CD4-positive, alpha-beta T cell treated with Interleukin-12 subunit alpha and Interleukin-12 subunit beta, for 1 hour (primary cell): ENCODE data around the gene SLC9A7.
"Not testable (repeated sequence)": the region's sequence is repeated elsewhere in the genome, so short reads cannot be mapped to it uniquely, and the experiment has no call there.

ENCODE experiments used
- DNase-seq: peaks from one replicate; pipeline ENCODE4 v3.0.0-alpha.2; 2020

SLC9A7 gene

DNA sequence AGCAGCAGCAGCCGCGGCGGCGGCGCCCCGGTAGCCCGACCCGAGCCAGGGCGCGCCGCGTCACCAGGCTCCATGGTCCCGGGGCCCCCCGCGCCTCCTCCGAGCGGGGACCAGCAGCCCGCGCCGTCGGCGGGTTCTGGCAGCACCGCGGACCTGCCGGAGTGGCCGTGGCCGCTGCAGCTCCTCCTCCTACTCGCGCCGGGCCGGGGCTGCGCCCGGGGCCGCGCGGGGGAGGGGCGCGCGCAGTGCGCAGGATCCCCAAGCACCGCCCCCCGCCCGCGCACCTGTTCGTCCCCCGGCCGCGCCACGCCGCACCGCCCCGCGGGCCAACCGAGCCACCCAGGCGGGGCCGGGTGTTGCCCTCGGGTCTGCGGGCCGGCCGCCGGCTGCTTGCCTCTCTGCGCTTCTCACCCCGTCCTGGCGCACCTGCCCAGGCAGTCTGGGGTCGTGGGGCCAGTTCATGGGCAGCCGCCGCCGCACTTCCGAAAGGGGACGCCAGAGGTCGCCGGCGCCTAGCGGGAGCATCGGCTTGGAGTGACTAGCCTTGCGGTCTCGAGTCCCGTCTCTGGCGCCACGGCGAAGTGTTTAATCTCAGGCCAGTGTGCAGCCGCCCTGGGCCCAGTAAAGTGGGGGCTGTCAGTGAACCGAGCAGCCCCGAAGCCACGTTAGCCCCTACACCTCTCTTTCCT lies at the start of gene SLC9A7:
Gene SLC9A7 (minus strand): TSS at position 163 of the 689 bp plus-strand sequence. CDS start 89 bp downstream, at position 74.
- DNase-seq = peak; percentile 79

DNA sequence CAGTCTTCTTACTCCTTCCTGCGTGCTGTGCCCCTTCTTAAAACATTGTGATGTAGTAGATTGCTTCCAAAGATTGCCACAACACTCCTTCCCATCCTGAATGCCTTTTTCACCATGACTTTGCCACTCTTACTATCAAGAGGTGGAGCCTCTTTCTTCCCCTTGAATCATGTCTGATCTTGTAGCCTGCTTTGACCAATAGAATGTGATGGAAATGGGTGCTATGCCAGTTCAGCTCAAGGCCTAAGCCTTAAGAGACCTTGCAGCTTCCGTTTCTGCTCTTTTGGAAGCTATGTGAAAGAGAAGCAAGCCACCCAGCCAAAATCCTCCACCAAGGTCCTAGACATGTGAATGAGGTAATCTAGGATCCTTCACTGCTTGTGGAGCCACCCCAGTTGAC lies 46.4 kb upstream of the SLC9A7 start:
- DNase-seq = no peak

DNA sequence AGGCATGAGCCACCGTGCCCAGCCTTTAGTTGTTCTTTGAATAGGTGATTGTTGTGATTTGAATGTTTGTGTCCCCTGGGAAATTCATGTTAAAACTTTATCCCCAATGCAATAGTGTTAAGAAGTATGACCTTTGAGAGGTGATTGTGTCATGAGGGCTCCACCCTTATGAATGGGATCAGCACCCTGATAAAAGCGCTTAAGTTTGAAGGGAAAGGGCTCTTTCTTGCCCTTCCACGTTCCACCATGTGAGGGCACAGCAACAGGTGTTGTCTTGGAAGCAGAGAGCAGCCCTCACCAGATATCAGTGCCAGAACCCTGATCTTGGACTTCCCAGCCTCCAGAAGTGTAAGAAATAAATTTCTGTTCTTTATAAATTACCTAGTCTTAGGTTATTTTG lies 44.2 kb upstream of the SLC9A7 start:
- DNase-seq = no peak

DNA sequence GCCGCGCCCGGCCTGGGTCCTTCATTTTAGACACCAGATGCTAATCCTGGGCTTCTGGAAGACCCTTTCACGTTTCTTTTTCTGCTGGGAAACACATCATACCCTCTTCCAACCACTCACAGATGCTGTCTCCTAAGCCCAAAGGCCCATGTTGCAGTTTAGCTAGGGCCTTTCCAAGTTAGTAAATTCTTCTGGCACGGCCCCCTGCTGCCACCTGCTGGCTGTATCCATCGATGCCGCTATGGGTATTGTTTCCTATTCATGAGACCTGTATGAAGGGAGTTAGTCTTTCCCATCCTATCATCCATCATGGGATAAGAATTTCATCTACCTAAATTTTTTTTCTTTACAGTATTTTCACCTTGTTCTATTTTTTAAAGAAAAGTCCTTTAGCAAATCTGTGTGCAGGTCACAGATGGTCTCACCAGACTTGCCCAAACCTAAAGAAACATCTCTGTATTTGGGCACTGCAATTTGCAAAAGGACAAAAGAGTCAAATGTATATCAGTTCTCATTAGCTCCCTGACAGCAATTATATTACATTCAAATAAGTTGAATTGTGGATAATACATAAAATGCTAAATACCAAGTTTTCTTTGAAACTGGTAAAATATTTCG lies 37.8 kb upstream of the SLC9A7 start:
- DNase-seq = peak; percentile 65

DNA sequence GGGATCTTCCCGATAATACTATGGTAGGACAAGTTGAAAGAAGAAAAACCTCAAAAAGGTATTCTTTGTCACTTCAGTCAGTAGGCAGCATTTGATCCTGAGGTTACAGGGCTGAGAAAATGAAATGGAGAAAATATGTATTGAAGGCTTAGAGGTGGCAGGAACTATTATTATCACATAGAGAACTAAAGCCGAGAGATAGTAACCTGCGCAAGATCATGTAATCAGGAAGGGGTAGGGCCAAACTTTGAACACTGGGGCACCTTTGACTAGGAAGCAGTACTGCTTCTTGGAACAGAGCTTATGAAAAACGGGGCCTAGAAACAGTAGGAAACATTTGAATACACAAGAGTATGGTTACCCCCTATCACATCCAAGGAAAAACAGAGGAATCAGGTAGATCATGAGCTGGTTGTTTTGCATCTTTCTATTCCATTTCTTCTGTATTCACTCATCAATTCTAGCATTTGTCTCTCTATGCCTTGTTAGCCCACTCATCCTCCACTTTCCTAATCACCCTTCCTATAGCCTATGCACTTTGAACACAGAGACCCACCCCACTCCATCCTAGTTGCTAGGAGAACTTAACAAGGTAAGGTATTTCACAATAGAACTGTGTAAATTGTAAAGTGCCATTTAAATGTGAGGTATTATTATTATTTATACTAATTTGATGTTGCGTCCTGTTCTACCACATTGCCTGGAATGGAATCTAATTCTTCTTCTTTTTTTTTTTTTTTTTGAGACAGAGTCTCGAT lies 34.6 kb upstream of the SLC9A7 start:
- DNase-seq = no peak

DNA sequence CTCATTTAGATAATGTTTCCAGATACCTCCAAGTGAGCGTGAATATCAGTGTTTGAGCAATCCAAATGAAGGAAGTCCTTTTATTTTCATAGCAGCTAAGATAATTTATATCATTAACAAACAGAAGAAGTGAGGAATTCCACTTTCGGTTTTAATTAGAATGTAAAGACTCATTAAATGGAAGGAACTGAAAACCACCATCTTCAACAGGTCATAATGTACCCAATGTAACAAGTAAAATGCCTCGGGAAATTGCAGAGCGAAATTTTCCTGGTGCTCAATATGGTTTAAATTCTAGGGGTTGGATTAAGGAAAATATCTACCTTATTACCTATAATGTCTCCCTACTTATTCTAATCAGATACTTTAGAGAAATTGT lies 33.9 kb upstream of the SLC9A7 start:
- DNase-seq = no peak

DNA sequence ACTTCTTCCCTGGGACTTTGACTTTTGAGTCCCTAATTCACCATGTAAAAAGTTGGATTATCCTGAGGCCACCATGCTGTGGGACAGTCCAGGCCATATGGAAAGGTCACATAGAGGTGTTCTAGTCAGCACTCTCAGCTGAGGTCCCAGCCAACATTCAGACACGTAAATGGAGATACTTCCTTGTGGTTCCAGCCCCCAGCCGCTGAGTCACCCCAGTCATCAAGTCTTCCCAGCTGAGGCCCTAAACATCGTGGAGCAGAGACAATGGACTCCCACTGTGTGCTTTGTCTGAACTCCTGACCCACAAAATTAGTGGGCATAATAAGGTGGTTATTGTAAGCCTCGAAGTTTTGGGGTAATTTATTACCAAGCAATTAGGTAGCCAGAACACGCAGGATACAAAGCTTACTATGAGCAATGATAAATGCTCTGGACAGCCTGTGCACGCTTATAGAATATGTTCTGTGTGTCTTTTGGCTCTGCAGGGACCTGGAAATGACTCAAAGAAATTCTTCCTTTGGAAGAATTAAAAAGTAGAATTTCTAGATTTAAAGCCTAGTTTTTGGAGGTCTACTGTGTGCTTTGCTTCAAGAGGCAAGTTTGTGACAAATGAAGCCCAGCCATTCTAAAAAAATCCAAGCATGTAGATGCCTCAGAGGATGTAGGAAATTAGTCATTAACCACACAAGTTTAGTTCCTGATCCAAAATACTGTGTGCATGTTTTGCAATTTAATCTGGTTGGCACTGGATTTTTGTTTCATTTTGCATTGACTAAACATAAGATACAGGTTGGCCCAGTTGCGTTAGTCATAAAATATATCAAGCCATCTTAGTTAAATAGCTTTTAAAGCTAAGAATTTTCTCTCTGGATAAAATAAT lies 33.2 kb upstream of the SLC9A7 start:
- DNase-seq = peak; percentile 8

DNA sequence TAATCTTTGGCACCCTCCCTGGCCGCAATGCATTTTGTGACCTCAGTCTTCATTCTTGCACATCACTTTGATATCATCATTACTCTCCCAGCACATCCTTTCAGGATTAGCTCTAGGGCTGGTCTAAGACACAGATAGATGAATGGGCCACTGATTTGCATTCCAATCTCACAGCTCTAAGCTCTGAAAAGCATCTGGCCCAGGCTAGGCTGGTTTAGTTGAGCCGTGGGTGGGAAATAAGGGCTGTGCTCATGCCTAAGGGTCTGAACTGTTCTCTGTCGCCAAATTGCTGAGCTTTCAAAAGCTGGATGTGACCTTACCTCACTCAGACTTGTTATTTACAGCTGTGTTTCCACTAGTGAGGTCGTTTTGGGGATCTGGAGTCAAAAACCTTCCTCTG lies 30.0 kb upstream of the SLC9A7 start:
- DNase-seq = no peak

DNA sequence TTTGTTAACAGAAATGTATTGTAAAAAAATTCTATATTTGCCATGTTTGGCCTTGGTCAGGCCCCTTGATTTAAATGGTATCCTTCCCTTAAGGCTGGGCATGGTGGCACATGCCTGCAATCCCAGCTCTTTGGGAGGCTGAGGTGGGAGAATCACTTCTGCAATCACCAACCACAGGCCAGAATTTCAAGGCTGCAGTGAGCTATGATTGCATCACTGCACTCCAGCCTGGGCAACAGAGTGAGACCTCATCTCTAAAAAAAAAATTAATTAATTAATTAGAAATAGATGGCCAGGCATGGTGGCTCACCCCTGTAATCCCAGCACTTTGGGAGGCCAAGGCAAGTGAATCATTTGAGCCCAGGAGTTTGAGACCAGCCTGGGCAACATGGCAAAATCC lies 25.5 kb upstream of the SLC9A7 start:
- DNase-seq = not testable (repeated sequence)

DNA sequence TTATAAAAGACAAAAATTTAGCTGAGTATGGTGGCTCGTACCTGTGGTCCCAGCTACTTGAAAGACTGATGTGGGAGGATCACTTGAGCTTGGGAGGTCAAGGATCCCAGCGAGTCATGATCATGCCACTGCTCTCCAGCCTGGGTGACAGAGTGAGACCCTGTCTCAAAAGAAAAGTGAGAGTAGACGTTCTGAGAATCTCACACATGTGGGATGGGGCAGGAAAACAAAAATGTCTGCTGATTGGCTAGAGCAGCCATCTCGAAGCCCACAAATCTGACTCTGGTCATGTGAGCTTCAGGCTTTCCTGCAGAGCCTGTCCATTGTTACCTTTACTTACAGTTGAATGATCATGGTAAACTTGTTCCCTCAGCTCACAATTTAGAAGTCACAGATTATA lies 23.1 kb upstream of the SLC9A7 start:
- DNase-seq = no peak

DNA sequence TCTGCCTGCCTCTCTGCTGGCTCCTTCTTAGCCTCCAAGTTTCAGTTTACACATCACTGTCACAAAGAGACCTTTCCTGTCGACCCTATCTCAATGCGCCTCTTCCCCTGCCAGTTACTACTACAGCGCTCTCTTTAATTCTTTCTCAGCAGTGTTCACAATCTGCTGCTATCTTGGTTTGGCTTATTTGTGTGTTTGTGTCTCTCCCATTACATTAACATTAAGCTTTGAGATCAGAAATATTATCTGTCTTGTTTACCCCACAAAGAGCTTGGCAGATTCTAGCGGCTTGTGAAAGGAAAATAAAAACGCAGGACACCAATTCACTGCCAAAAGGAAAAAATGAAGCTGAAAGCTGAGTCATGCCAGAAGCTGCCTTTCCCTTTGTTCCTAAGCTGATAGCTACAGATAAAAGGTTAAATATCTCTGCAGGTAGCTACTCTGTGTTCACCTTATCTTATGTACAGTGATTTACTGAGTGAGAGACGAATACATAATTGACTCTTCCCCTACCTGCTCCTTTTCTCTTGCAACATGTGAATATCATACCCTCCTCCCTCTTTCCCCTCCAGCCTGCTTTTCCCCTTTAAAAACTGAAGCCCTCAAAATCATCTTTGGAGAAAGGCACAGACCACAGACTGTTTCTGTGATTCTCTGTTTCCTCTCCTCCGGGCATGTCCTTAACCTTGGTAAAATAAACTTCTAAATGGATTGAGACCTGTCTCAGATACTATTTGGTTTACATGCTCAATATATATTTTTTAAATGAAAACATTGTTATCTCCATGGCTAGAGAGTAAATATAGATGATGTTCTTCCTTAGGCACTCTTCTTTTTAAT lies 19.3 kb upstream of the SLC9A7 start:
- DNase-seq = no peak

DNA sequence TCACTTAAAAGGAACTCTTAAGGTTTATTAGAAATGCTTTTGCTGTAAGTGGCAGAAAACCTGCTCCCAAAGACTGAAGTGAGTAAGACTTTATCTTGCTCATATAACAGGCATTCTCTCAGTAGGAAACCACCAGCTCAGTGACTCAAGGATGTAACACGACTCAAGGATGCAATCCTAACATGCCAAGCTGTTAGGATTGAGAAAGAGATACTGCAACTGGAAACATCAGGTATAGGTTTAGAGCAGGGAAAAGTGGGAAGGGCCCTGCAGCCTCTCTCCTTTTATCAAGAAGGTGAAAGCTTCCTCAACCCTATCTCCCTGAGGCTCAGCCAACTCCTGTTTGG lies 11.9 kb upstream of the SLC9A7 start:
- DNase-seq = no peak

DNA sequence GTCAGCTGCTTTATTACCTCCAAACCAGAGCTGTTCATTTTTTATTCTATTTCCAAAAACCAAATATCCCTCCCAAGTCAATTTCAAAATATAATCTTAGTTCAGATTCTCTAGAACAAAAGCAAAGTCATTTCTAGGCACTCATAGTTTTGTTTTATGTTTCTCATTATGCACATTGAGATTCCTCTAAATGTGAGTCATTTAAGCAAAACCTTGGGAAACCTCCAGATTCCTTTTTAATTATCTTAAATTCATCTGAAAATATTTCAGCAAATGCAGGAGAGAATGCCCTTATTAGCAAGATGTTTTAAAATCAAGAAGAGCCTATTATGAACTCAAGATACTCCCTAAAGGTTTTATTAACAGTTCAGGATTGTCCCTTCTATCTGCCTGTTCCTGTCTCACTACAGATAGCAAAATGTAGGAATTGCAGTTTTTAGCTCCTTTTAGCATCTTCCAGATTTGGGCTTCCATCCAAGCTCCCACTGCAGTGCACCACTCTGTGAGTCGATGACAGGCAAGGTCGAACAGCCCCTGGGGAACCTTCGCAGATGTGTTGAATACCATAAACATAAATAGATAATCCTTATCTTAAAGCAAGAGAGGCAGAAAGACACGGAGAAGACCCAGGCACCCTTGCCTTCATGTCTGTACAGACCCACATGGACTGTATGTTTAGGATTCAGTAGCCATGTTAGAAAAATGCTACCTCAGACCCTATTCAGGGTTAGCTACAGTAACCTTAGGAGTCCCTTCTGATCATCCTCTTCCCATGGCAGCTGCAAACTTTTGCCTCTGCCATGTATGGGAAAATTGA lies 11.3 kb upstream of the SLC9A7 start:
- no peak for DNase-seq

DNA sequence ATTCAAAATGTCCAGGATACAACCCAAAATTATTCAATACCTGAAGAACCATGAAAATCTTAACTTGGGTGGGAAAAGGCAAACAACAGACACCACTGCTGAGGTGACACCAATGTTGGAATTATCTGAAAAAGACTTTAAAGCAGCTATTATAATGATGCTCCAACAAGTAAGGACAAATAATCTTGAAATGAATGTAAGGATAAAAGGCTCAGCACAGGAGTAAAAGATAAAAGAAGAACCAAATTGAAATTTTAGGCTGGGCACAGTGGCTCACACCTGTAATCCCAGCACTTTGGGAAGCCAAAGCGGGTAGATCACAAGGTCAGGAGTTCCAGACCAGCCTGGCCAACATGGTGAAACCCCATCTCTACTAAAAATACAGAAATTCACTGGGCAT lies 4.0 kb upstream of the SLC9A7 start:
- DNase-seq = no peak

DNA sequence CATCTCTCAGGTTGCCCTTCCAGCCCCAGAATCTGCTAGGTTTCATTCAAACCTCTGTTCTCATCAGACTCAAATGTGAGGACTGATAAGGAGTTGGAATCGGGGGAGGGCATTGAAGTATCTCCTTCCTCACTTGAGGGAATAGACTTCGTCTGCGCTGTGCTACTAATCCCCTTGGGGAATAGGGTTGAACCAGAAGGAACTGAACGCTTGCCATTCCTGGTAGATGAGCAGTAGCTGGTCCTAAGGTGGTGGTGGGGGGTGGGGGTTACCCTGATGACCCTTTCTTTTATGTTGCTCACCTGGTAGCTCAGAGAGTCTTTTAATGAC lies 692 bp upstream of the SLC9A7 start:
- no peak for DNase-seq

DNA sequence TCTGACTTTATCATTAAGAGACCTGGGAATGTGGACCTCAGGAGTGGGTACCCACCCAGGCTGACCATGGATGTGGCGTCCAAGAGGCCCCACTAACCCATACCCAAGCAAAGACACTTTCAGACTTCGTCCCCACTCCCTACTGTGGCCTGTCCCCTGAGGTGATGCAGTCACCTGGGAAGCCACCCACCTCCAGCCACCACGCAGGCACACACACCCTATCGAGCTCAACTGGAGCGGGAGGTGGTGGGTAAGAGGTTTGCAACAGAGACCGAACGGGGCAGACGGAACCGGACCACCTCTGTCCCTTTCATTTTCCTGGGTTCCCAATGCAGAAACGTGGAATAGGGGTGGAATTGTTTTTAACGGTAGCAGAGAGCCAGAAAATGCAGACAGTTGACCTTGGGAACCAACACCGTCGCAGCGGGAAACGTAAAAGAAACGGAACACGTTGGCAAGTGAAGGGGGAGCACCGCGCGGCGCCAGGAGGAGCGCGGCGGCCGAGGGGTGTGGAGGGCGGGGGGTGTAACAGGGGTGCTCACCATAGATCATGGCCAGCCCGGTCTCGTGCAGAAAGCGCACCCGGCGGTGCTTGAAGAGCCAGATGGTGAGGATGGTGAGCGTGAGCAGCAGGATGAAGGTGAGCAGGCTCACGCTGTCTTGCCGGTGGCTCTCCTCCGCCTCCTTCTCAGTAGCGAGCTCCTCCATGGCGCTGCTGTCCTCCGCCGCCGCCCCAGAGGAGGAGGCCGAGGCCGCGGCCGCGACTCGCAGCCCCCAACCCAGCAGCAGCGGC lies 559 bp downstream of the SLC9A7 start:
- no peak for DNase-seq

DNA sequence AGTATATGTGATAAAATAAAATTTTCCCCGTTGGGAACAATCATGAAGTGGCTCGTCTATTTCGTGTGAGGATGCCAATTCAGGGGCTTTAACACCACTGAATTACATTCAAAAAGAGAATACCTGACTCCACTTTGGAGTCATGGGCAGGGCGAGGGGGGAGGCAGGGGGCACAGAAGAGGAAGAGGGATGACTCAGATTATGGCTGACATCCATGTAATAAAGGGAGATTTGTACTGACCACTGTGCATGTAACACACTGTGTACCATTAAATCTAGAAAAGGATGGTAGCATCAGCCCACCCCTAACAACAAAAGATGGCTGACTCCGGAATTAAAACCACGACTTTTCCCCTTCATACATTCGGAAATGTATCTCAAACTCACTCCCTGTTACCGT lies 1.3 kb downstream of the SLC9A7 start:
- no peak for DNase-seq

DNA sequence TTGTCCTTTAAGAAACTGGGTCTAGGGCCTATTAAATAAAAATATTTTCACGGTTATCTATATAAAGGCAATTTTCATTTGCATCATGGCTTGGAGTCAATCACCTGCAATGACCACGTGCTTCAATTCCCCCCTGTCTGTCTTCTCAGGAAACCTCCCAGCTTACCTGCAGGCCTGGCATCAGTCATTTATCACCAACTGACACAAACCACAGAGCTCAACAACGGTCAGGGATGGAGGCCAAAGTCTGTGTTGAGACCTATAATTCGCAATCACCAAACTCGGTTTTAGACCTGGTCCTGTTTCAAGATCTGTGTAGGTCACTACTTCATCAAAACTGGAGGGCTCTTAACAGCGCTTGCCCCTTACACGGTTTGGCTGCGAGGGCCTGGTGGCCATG lies 1.9 kb downstream of the SLC9A7 start:
- DNase-seq = no peak

DNA sequence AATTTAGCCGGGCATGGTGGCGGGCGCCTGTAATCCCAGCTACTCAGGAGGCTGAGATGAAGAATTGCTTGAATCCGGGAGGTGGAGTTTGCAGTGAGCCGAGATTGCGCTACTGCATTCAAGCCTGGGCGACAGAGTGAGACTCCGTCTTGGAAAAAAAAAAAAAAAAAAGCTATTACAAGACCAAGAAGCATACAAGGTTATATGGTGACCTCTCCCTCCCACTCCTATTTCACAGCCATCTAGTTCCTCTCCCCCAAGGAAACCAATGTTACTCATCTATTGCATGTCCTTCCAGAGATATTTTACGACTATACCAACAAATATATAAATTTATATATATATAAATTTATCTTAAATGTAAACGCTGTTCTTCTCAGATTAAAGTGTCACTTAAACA lies 3.2 kb downstream of the SLC9A7 start:
- no peak for DNase-seq

DNA sequence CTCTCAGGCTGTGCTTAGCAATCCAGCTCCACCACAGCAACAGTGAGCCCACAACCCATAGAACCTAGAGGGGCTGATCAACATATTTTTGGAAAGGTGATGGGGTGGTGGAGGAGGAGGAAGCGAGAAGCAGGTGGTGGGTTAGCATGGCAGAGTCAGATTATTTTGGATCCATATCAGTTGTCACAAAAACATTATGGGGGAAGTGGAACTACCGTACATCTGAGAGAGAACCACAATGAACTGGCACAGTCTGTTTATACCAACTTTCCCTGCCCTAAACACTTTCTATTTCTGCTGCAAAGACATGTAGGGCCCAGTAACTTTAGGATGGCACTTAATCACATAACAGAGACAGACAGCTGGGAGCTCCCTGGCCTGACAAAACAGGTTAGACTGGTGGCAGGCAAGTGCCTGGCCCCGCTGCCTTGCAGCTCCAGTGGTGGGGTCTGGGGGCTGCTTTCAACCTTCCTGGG lies 4.3 kb downstream of the SLC9A7 start:
- DNase-seq = no peak

DNA sequence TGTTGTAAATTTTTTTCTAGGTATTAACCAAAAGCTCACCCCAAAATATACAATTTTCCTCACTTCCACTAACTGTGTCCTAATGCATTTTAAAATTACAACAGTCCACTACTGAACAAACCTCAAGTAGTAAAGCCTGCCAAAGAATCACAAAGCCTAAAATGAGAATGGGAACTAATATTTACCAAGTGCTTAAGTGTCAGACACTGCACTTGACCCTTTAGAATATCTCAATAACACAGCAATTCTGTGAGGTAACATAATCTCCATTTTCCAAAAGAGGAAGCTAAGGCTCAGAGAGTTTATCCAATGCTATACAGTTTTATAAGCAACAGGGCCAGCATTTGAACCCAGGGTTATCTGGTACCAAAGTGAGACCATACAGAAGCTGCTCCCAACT lies 4.9 kb downstream of the SLC9A7 start:
- DNase-seq = no peak
